Skin of body (tissue), 2 donors: ENCODE measurements around the gene ZNF546. TPM values are rescaled to one million over a fixed set of nuclear protein-coding genes. Genes with fewer than 3 reads are reported as not detected.
"Not testable (repeated sequence)": the region's sequence is repeated elsewhere in the genome, so short reads cannot be mapped to it uniquely, and the experiment has no call there.

ENCODE experiments used
- DNase-seq: peaks from one replicate; lab custom pipeline; 2025; lab: John Stamatoyannopoulos, UW
- total RNA-seq: library from RNA; depleted of rRNA; stranded (reverse); fragments of >200 nt; gene quantifications from one replicate; pipeline ENCODE4 v1.2.3, GENCODE V29; 2014

The ZNF546 gene
- total RNA-seq, 1 donor from 2014 or later, result 3.6 TPM

GRCh38 chr19:39983695-39984300 is 13.1 kb upstream of the ZNF546 start:
- DNase-seq, result no peak

GRCh38 chr19:39986643-39987042 is 10.2 kb upstream of the ZNF546 start:
- DNase-seq, result no peak

GRCh38 chr19:39987167-39987566 is 9.7 kb upstream of the ZNF546 start:
- no peak for DNase-seq

GRCh38 chr19:39987596-39987995 is 9.3 kb upstream of the ZNF546 start:
- DNase-seq, result no peak

- DNase-seq, result no peak
These were observed 3.3 kb upstream of the ZNF546 start for GRCh38 chr19:39993605-39994004.

- no peak for DNase-seq
These were observed 2.5 kb upstream of the ZNF546 start for GRCh38 chr19:39994361-39994760.

GRCh38 chr19:39995794-39996193 is 1.1 kb upstream of the ZNF546 start:
- no peak for DNase-seq

- DNase-seq, result peak; percentile 71
These were observed 546 bp upstream of the ZNF546 start for GRCh38 chr19:39996218-39996810.

- DNase-seq, result no peak
These were observed 867 bp downstream of the ZNF546 start for GRCh38 chr19:39997638-39998216.

- no peak for DNase-seq
These were observed 1.6 kb downstream of the ZNF546 start for GRCh38 chr19:39998501-39998900.

- no peak for DNase-seq
These were observed 8.9 kb downstream of the ZNF546 start for GRCh38 chr19:40005691-40006272.

GRCh38 chr19:40006273-40006691 is 9.4 kb downstream of the ZNF546 start:
- DNase-seq, result no peak

- no peak for DNase-seq
These were observed 12.8 kb downstream of the ZNF546 start for GRCh38 chr19:40009674-40010073.

- no peak for DNase-seq
These were observed 17.1 kb downstream of the ZNF546 start for GRCh38 chr19:40013991-40014390.

- no peak for DNase-seq
These were observed 27.1 kb downstream of the ZNF546 start for GRCh38 chr19:40023969-40024368.

- no peak for DNase-seq
These were observed 29.2 kb downstream of the ZNF546 start for GRCh38 chr19:40025938-40026596.

- no peak for DNase-seq
These were observed 29.7 kb downstream of the ZNF546 start for GRCh38 chr19:40026597-40026970.

- DNase-seq, result no peak
These were observed 37.2 kb downstream of the ZNF546 start for GRCh38 chr19:40033989-40034560.

- no peak for DNase-seq
These were observed 39.1 kb downstream of the ZNF546 start for GRCh38 chr19:40035996-40036395.

GRCh38 chr19:40038047-40038446 is 41.2 kb downstream of the ZNF546 start:
- not testable (repeated sequence) for DNase-seq

- DNase-seq, result not testable (repeated sequence)
These were observed 44.9 kb downstream of the ZNF546 start for GRCh38 chr19:40041718-40042117.

- DNase-seq, result no peak
These were observed 56.6 kb downstream of the ZNF546 start for GRCh38 chr19:40053491-40053890.
